ENCODE data around the gene PTPRN2. TPM values are rescaled to one million over a fixed set of nuclear protein-coding genes. Genes with fewer than 3 reads are reported as not detected.

PTPRN2 gene
- total and polyA plus RNA-seq, 8 donors: 4.9 to 136 (median 46.8) TPM

DNA sequence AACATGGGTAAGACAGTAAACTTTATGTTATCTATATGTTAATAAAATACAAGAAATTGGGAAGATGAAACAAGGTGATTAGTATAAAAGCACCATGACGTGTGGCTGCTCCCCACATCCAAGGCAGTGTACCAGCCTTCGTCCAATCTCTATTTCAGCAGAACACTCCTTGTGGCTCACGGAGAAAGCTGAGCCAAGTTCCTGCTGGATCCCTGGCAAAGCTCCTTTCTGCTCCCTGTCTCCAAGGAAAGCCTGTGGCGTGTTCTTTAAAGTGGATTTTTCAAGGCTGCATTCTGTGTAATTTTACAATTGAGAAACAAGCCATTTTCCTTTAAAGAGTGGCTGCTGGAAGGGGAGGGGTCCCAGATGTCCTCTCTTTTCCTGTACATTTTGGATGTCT, 467.3 kb downstream of the PTPRN2 start:
- Histone ChIP-seq H3K36me3 (no peaks in the 10 kb centered on the region), H3K4me1 (no peaks in the 10 kb centered on the region), H3K4me3 (no peak overlapping the region), H3K9me3 (peaks cover 0 to 55% (median 37%) of the 10 kb centered on the region in 4 donors), H3K27me3 (no peaks in the 10 kb centered on the region), H3K27ac (no peak overlapping the region)
- TF ChIP-seq EP300 (IDR thresholded peaks at IDR 0.05): no peak
- TF ChIP-seq, protein P1, sequence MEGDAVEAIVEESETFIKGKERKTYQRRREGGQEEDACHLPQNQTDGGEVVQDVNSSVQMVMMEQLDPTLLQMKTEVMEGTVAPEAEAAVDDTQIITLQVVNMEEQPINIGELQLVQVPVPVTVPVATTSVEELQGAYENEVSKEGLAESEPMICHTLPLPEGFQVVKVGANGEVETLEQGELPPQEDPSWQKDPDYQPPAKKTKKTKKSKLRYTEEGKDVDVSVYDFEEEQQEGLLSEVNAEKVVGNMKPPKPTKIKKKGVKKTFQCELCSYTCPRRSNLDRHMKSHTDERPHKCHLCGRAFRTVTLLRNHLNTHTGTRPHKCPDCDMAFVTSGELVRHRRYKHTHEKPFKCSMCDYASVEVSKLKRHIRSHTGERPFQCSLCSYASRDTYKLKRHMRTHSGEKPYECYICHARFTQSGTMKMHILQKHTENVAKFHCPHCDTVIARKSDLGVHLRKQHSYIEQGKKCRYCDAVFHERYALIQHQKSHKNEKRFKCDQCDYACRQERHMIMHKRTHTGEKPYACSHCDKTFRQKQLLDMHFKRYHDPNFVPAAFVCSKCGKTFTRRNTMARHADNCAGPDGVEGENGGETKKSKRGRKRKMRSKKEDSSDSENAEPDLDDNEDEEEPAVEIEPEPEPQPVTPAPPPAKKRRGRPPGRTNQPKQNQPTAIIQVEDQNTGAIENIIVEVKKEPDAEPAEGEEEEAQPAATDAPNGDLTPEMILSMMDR (IDR thresholded peaks at IDR 0.05): no peak
- TF ChIP-seq POLR2A (IDR thresholded peaks at IDR 0.05): no peak
- TF ChIP-seq POLR2AphosphoS5 (IDR thresholded peaks at IDR 0.05): no peak
- intact Hi-C loops (cut with DNase I; ENCODE audit: low total_unique reads): no loop called here
- WGBS, 5 donors: 79 to 93% (median 85%) methylated on average over 4 of the region's 4 CpGs
- no peak for DNase-seq

DNA sequence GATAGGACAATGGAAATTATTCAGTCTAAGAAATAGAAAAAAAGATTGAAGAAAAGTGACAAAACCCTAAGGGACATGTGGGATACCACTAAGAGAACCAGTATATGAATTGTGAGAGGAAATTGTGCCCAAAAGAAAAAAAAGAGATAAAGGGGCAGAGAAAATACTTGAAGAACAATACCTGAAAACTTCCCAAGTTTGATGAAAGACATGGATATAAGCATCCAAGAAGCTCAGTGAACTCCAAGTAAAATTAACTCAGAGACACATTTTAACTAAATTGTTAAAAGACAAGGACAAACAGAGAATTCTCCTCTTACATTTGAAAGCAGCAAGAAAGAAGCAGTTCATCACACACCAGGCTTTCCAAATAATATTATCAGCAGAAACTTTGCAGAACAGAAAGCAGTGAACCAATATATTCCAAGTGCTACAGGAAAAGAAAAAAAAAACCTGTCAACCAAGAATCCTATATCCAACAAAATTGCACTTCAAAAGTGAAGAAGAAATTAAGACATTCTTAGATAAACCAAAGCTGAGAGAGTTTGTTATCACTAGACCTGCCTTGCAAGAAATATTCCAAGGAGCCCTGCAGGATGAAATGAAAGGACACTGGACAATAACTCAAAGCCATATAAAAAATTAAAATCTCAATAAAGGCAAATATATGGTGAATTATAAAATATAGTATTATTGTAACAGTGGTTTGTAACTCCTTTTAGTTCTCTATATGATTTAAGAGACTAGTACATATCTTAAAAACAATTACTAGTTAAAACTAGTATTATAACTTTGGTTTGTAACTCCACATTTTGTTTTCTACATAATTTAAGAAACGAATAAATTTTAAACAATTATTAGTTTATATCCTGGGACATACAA, 470.0 kb downstream of the PTPRN2 start:
- TF ChIP-seq POLR2AphosphoS5 (IDR thresholded peaks at IDR 0.05): no peak
- no peak for TF ChIP-seq EP300 (IDR thresholded peaks at IDR 0.05)
- no peak for TF ChIP-seq POLR2A (IDR thresholded peaks at IDR 0.05)
- TF ChIP-seq, protein P1 (IDR thresholded peaks at IDR 0.05): no peak
- Histone ChIP-seq H3K27ac (no peak overlapping the region), H3K4me1 (no peaks in the 10 kb centered on the region), H3K36me3 (peaks cover 0 to 1% (median 0%) of the 10 kb centered on the region in 4 donors), H3K27me3 (no peaks in the 10 kb centered on the region), H3K9me3 (peaks cover 0 to 59% (median 34%) of the 10 kb centered on the region in 4 donors), H3K4me3 (no peak overlapping the region)
- WGBS, 5 donors: 74 to 87% (median 82%) methylated on average over 1 of the region's 1 CpG
- no peak for DNase-seq
- intact Hi-C loops (cut with DNase I; ENCODE audit: low total_unique reads): no loop called here

DNA sequence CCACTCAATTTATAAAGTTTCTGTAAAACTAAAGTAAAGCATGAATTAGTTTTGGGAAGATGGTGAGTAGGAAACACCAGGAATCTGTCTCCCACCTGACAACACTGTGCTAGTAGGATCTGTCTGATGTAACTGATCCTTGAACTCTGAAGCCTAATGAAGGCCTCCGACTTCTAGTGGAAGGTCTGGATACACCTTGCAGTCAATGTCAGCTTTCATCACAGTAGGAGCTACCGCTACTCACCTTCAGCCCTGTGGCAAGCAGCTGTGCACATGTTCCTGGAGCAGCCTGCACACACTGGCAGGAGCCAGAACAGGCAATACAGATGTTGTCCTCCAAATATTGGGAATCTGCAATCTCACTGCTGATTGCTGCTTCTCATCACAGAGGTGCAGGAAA, 471.4 kb downstream of the PTPRN2 start:
- no peak for DNase-seq
- no peak overlapping the region for H3K4me3 ChIP-seq
- H3K9me3 ChIP-seq: peaks cover 0 to 59% (median 34%) of the 10 kb centered on the region in 4 donors
- no peak overlapping the region for H3K27ac ChIP-seq
- TF ChIP-seq, protein P1 (IDR thresholded peaks at IDR 0.05): no peak
- TF ChIP-seq POLR2AphosphoS5 (IDR thresholded peaks at IDR 0.05): no peak
- no peak for TF ChIP-seq EP300 (IDR thresholded peaks at IDR 0.05)
- no peak for TF ChIP-seq POLR2A (IDR thresholded peaks at IDR 0.05)
- intact Hi-C loops (cut with DNase I; ENCODE audit: low total_unique reads): no loop called here
- no peaks in the 10 kb centered on the region for H3K27me3 ChIP-seq
- 87 to 100% (median 93%) methylated on average over 2 of the region's 2 CpGs for WGBS, 5 donors
- peaks cover 0 to 5% (median 0%) of the 10 kb centered on the region in 4 donors for H3K36me3 ChIP-seq
- no peaks in the 10 kb centered on the region for H3K4me1 ChIP-seq

DNA sequence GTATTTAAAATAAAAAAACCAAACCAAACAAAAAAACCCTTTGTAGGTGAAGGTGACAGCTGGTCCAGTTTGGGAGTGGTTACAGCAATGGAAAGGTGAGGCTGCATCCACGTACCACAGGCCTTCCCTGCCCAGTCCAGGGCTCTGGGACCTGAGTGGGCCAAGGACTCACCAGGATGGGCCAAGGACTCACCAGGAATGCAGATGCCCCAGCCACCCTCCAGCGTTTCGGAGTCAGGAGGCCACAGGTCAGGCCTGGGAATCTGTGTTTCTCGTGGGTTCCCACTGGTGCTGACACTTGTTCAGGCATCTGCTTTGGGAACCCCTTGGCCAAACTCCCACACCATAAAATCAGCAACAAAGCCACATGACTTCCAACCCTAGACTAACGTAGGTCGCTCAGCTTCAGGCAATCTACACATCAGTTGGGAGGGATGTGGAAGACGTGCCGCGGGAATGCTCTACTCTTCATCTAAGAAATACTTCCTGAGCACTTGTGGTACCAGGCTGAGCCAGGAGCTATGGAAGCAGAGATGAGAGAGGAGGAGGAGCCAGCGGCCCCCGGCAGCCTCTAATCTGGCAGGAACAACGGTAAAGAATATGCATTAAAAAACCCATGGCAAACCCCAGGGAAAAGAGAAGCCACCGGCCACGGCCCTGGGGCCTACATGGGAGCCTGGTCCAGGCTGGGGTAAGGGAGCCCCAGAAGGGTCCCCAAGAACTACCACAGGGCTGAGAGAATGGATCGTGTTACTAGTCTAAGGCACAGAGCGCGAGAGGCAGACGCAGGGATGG, 473.4 kb downstream of the PTPRN2 start:
- peaks cover 0 to 44% (median 27%) of the 10 kb centered on the region in 4 donors for H3K9me3 ChIP-seq
- DNase-seq: peak in 1 of 2 donors; percentile 17
- H3K4me3 ChIP-seq: no peak overlapping the region
- TF ChIP-seq POLR2AphosphoS5 (IDR thresholded peaks at IDR 0.05): no peak
- no peak for TF ChIP-seq EP300 (IDR thresholded peaks at IDR 0.05)
- TF ChIP-seq, protein P1 (IDR thresholded peaks at IDR 0.05): no peak
- TF ChIP-seq POLR2A (IDR thresholded peaks at IDR 0.05): no peak
- 92 to 95% (median 93%) methylated on average over 18 of the region's 18 CpGs for WGBS, 5 donors
- no peaks in the 10 kb centered on the region for H3K27me3 ChIP-seq
- H3K36me3 ChIP-seq: peaks cover 0 to 9% (median 7%) of the 10 kb centered on the region in 4 donors
- H3K27ac ChIP-seq: no peak overlapping the region
- no peaks in the 10 kb centered on the region for H3K4me1 ChIP-seq
- intact Hi-C loops (cut with DNase I; ENCODE audit: low total_unique reads): no loop called here
